PFSK-1 (cell line): ENCODE results near the gene NEXN.

ENCODE experiments used
- FOXP2 ChIP-seq: optimal IDR thresholded peaks from 2 replicates; pipeline ENCODE3; 2011; ENCODE audit warnings: borderline replicate concordance, control low read depth, inconsistent platforms; ENCODE audit not compliant: insufficient read depth; ENCODE audit errors: extremely low read length, extremely low read depth
- POLR2AphosphoS5 ChIP-seq: IDR thresholded peaks from 2 replicates; pipeline ENCODE4 v1.6.1; 2012; ENCODE audit warnings: low read depth, mild to moderate bottlenecking, control low read depth, low read length, moderate library complexity
- REST ChIP-seq, 2 experiments: IDR thresholded peaks; 2 replicates each; pipeline versions ENCODE4 v1.6.1 to v1.8.0; 2011 to 2012; ENCODE audit warnings: low read depth in 2 of 2, low read length in 2 of 2, control low read depth in 1 of 2, inconsistent platforms in 1 of 2, mild to moderate bottlenecking in 1 of 2, moderate library complexity in 1 of 2; ENCODE audit not compliant: insufficient read depth in 1 of 2
- SIN3A ChIP-seq: IDR thresholded peaks from 2 replicates; pipeline ENCODE4 v1.6.1; 2012; ENCODE audit warnings: mild to moderate bottlenecking, low read length, moderate library complexity, borderline replicate concordance; ENCODE audit not compliant: insufficient read depth
- TAF1 ChIP-seq: IDR thresholded peaks from 2 replicates; pipeline ENCODE4 v1.6.1; 2012; ENCODE audit warnings: low read length, control low read depth, borderline replicate concordance; ENCODE audit not compliant: insufficient read depth

- no peak for TF ChIP-seq POLR2AphosphoS5
- TF ChIP-seq SIN3A: no peak
- no peak for TF ChIP-seq FOXP2
- no peak for TF ChIP-seq REST (IDR thresholded peaks at IDR 0.05; ENCODE audit: insufficient read depth in 1 of 2, low read depth in 2 of 2, low read length in 2 of 2)
- no peak for TF ChIP-seq TAF1
These were observed 40.8 kb upstream of the NEXN start for GRCh38 chr1:77847621-77848080.
